Activated B cell treated with CpG ODN at 0.5 μM for 24 hours (primary cell): ENCODE data around the gene FAM227A. TPM values are rescaled to one million over a fixed set of nuclear protein-coding genes. Genes with fewer than 3 reads are reported as not detected.

Source experiments
- ATAC-seq: fragments of 200-7000 bp; cut with Tn5 transposase; one replicate; pipeline ENCODE4 v1.10.0; 2021; ENCODE audit warnings: low read depth, mild to moderate bottlenecking, moderate library complexity
- CTCF ChIA-PET: fragments of 350-600 bp; sonication (Branson Sonifier 250); formaldehyde crosslinking; loops from one replicate; lab custom pipeline; 2021; ENCODE audit warnings: antibody characterized with exemption; lab: Charles Lee
- POLR2A ChIA-PET: fragments of 350-600 bp; sonication (Branson Sonifier 250); formaldehyde crosslinking; loops from one replicate; lab custom pipeline; 2021; ENCODE audit warnings: antibody characterized with exemption; lab: Charles Lee
- DNase-seq: peaks from one replicate; pipeline ENCODE4 v3.0.0; 2022
- H3K27ac Mint-ChIP-seq: one replicate; pipeline ENCODE4 v1.8.0; 2020; ENCODE audit warnings: mixed read lengths
- H3K27me3 Mint-ChIP-seq: one replicate; pipeline ENCODE4 v1.8.0; 2021; ENCODE audit warnings: mixed read lengths
- H3K36me3 Mint-ChIP-seq: one replicate; pipeline ENCODE4 v1.8.0; 2021; ENCODE audit warnings: low read depth, mixed read lengths
- H3K4me1 Mint-ChIP-seq: one replicate; pipeline ENCODE4 v1.8.0; 2021; ENCODE audit warnings: mixed read lengths
- H3K4me3 Mint-ChIP-seq: one replicate; pipeline ENCODE4 v1.8.0; 2020; ENCODE audit warnings: mild to moderate bottlenecking, mixed read lengths
- H3K9me3 Mint-ChIP-seq: one replicate; pipeline ENCODE4 v1.8.0; 2020; ENCODE audit warnings: mixed read lengths
- CTCF ChIP-seq: fragments of 200-600 bp; IDR thresholded peaks from one replicate; pipeline ENCODE4 v1.8.0; 2022; ENCODE audit warnings: antibody characterized with exemption, mild to moderate bottlenecking
- intact Hi-C: fragments of 100-400 bp; cut with micrococcal nuclease; formaldehyde crosslinking; loops from one replicate; pipeline ENCODE4 v1.15.1; 2024
- total RNA-seq: library from RNA; stranded (reverse); gene quantifications from 2 replicates; pipeline ENCODE4 v1.2.3, GENCODE V29; 2022

FAM227A gene
- total RNA-seq, 1 donor from 2014 or later = 0.20 TPM

GRCh38 chr22:38697425-38698089 lies 41.4 kb upstream of the FAM227A start:
- no peak for DNase-seq
- H3K36me3 Mint-ChIP-seq = peaks cover 38% of the 10 kb centered on the region
- H3K4me3 Mint-ChIP-seq = peak overlapping the region; percentile 30
- H3K27me3 Mint-ChIP-seq = no peaks in the 10 kb centered on the region
- ATAC-seq = no peak
- H3K4me1 Mint-ChIP-seq = peaks cover 70% of the 10 kb centered on the region
- H3K27ac Mint-ChIP-seq = peak overlapping the region; percentile 27
- no peak for TF ChIP-seq CTCF
- intact Hi-C loops = no loop called here
- no peaks in the 10 kb centered on the region for H3K9me3 Mint-ChIP-seq
- POLR2A ChIA-PET = interaction anchor here (1.0 to 3.4 kb wide), 3 partner anchors 9 to 16 kb away, joined by 3 to 23 read pairs (median 5); partner anchors contain the start of gene TOMM22
- CTCF ChIA-PET = interaction anchor here (0.9 kb wide), 1 partner anchor 69 kb away, joined by 3 read pairs; no protein-coding TSS in a partner anchor

- CTCF ChIA-PET = interaction anchor here (0.9 kb wide), 1 partner anchor 69 kb away, joined by 3 read pairs; no protein-coding TSS in a partner anchor
- no peak for ATAC-seq
- POLR2A ChIA-PET = interaction anchor here (0.9 to 2.1 kb wide), 3 partner anchors 9 to 15 kb away, joined by 3 to 5 read pairs (median 3); partner anchors contain the start of genes GTPBP1 and TOMM22
- intact Hi-C loops = no loop called here
- TF ChIP-seq CTCF = no peak
- no peaks in the 10 kb centered on the region for H3K9me3 Mint-ChIP-seq
- no peaks in the 10 kb centered on the region for H3K27me3 Mint-ChIP-seq
- H3K4me3 Mint-ChIP-seq = no peak overlapping the region
- H3K4me1 Mint-ChIP-seq = peaks cover 68% of the 10 kb centered on the region
- peaks cover 43% of the 10 kb centered on the region for H3K36me3 Mint-ChIP-seq
- H3K27ac Mint-ChIP-seq = peak overlapping the region; percentile 27
- no peak for DNase-seq
Observed at GRCh38 chr22:38696606-38697424, 40.6 kb upstream of the FAM227A start.

DNA sequence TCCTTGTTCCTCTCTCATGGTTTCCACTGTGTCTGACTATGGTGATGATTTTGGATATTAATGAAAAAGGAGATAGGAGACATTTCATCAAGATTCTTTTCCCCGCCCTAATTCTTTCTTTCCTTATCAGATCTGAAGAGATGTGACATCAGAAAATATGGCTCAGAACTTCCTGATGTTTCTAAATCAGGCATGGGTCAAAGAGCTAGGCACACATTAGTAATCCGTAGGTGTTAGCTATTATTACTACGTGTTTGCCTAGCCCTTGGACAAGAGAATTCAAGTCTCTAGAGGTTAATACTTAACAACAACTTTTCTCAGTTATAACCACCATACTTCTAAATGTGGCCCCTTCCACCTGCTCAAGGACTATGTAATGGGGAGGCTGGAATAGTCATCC lies 38.7 kb upstream of the FAM227A start:
- H3K27me3 Mint-ChIP-seq = no peaks in the 10 kb centered on the region
- intact Hi-C loops = no loop called here
- no peak for TF ChIP-seq CTCF
- CTCF ChIA-PET = no interaction called here
- no peak for ATAC-seq
- no peak overlapping the region for H3K27ac Mint-ChIP-seq
- POLR2A ChIA-PET = no interaction called here
- no peak overlapping the region for H3K4me3 Mint-ChIP-seq
- H3K9me3 Mint-ChIP-seq = no peaks in the 10 kb centered on the region
- no peak for DNase-seq
- peaks cover 58% of the 10 kb centered on the region for H3K4me1 Mint-ChIP-seq
- peaks cover 46% of the 10 kb centered on the region for H3K36me3 Mint-ChIP-seq

DNA sequence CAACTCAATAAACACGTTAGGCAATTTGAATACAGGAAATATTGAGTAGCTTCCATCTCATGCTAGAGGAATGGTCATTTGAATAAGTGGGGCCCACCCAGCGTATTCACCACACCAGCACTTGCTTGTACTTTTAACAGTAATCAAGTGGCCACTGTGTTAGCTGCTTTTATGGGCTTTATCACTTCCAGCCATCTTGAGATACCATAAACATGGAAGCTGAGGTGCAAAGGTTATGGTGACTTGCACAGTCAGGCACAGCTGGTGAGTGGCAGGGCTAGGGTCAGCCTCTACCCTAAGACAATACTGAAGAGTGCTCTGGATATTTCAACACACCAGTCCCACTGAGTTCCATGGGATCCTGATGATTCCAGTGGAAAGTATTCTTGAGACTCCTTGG lies 37.9 kb upstream of the FAM227A start:
- no peak for TF ChIP-seq CTCF
- POLR2A ChIA-PET = interaction anchor here (1.5 kb wide), 1 partner anchor 12 kb away, joined by 4 read pairs; the partner anchor contains the start of gene GTPBP1
- CTCF ChIA-PET = interaction anchor here (0.5 to 1.6 kb wide), 2 partner anchors 12 to 15 kb away, joined by 3 to 6 read pairs; partner anchors contain the start of gene TOMM22
- no peaks in the 10 kb centered on the region for H3K27me3 Mint-ChIP-seq
- DNase-seq (no peak), ATAC-seq (no peak)
- no peak overlapping the region for H3K4me3 Mint-ChIP-seq
- H3K4me1 Mint-ChIP-seq = peaks cover 49% of the 10 kb centered on the region
- H3K27ac Mint-ChIP-seq = no peak overlapping the region
- peaks cover 53% of the 10 kb centered on the region for H3K36me3 Mint-ChIP-seq
- intact Hi-C loops = no loop called here
- no peaks in the 10 kb centered on the region for H3K9me3 Mint-ChIP-seq

- intact Hi-C loops = no loop called here
- H3K9me3 Mint-ChIP-seq = no peaks in the 10 kb centered on the region
- no peak for ATAC-seq
- no peak for TF ChIP-seq CTCF
- H3K27ac Mint-ChIP-seq = no peak overlapping the region
- peaks cover 14% of the 10 kb centered on the region for H3K4me1 Mint-ChIP-seq
- H3K36me3 Mint-ChIP-seq = peaks cover 70% of the 10 kb centered on the region
- ChIA-PET CTCF (no interaction called here), POLR2A (interaction anchor here (0.7 kb wide), 1 partner anchor 10 kb away, joined by 5 read pairs; no protein-coding TSS in a partner anchor)
- H3K4me3 Mint-ChIP-seq = no peak overlapping the region
- H3K27me3 Mint-ChIP-seq = no peaks in the 10 kb centered on the region
- DNase-seq = no peak
Observed at GRCh38 chr22:38689651-38690050, 33.5 kb upstream of the FAM227A start.
